Measurements from ENCODE around the gene ANKRD7. TPM values are rescaled to one million over a fixed set of nuclear protein-coding genes. Genes with fewer than 3 reads are reported as not detected.

Gene ANKRD7
- 0.17 to 0.66 TPM (median 0.22 TPM) in 4 of 5 replicates, not detected in the other for total RNA-seq (2022; extraction: Qiagen RNA extraction; ENCODE audit: low read depth)

GRCh38 chr7:118224521-118224920 is at the start of gene ANKRD7:
ANKRD7 (plus strand) TSS chr7:118224704; CDS start chr7:118224831, 127 bp downstream.

GRCh38 chr7:118183786-118184564 is 40.5 kb upstream of the ANKRD7 start, which contains the start of gene LSM8:
LSM8 (plus strand) TSS chr7:118184164; CDS start chr7:118184224, 60 bp downstream.

Other genes starting within 250 kb of the ANKRD7 start
- gene LSM8, start 40.5 kb upstream of the ANKRD7 start, total RNA-seq (2022; extraction: Qiagen RNA extraction; ENCODE audit: low read depth): 41.9 to 60.2 TPM (median 44.0 TPM) in 5 replicates